ENCODE results near the gene XYLT1. TPM values are rescaled to one million over a fixed set of nuclear protein-coding genes. Genes with fewer than 3 reads are reported as not detected.

Gene XYLT1
- total and polyA plus RNA-seq, 2 of the 4 experiments (the other 2 are of a cell fraction), result 9.0 to 12.7 TPM

GRCh38 chr16:17432901-17433576, 37.7 kb downstream of the XYLT1 start:
- in situ Hi-C loops (cut with MboI; ENCODE audit: low sequenced_read_pairs) (no loop called here), dilution Hi-C loops (cut with HindIII; ENCODE audit: low sequenced_read_pairs, unreplicated experiment) (no loop called here), intact Hi-C loops (cut with micrococcal nuclease) (no loop called here)
- no peaks in the 10 kb centered on the region for H3K9me3 ChIP-seq (ENCODE audit: control insufficient read depth, insufficient read depth, low read length)
- no peaks in the 10 kb centered on the region for H3K36me3 ChIP-seq (ENCODE audit: control insufficient read depth, insufficient read depth, low read length)
- H3K9ac ChIP-seq (ENCODE audit: low read depth, low read length), result no peak overlapping the region
- no peak overlapping the region for H2BK15ac ChIP-seq (ENCODE audit: low read depth, low read length)
- no TSS peak for BruUV-seq (replicated peaks)
- no peak overlapping the region for H3K4me2 ChIP-seq (ENCODE audit: low read depth, low read length)
- H4K5ac ChIP-seq (ENCODE audit: low read depth, low read length), result no peak overlapping the region; the same call in 1 of the 2 replicates
- H3K14ac ChIP-seq (replicated peaks; ENCODE audit: low read depth, low read length), result no peak overlapping the region
- H4K20me1 ChIP-seq (ENCODE audit: insufficient read depth, low read length), result peaks cover 7% of the 10 kb centered on the region; the same call in 1 of the 2 replicates
- no peak overlapping the region for H2AK5ac ChIP-seq (ENCODE audit: low read depth, low read length)
- no peak overlapping the region for H2BK20ac ChIP-seq (ENCODE audit: low read depth, low read length)
- H3K23ac ChIP-seq (ENCODE audit: low read depth, low read length), result no peak overlapping the region
- no peak overlapping the region for H4K91ac ChIP-seq (ENCODE audit: insufficient read depth, low read depth, low read length)
- H3K9me1 ChIP-seq (ENCODE audit: insufficient read depth, low read length), result no peaks in the 10 kb centered on the region; the same call in 1 of the 2 replicates
- CTCF ChIA-PET, result interaction anchor here (0.6 kb wide), 2 partner anchors 83 to 1372 kb away, joined by 3 to 9 read pairs; no protein-coding TSS in a partner anchor
- WGBS, 2 experiments (ENCODE audit: extremely low coverage in 2 of 2, insufficient read length in 1 of 2), result 100% methylated on average over 1 of the region's 12 CpGs; no CpG with 5 or more reads in 1 of the 2 experiments
- H2BK5ac ChIP-seq (ENCODE audit: low read depth, low read length, poor library complexity, severe bottlenecking), result no peak overlapping the region
- peaks cover 3% of the 10 kb centered on the region; the same call in 1 of the 2 replicates for H3K4me1 ChIP-seq (ENCODE audit: control insufficient read depth, insufficient read depth, low read length)
- H3K4ac ChIP-seq (ENCODE audit: low read depth, low read length), result no peak overlapping the region
- H2BK120ac ChIP-seq (ENCODE audit: low read depth, low read length), result no peak overlapping the region
- DNase-seq, result peak; percentile 45
- peak overlapping the region; percentile 50; the same call in 1 of the 2 replicates for H3K18ac ChIP-seq (ENCODE audit: low read depth, low read length)
- H2AFZ ChIP-seq (replicated peaks; ENCODE audit: low read length, poor library complexity), result no peak overlapping the region
- TF ChIP-seq RFX5 (IDR thresholded peaks at IDR 0.05; ENCODE audit: low read depth, low read length) (no peak), CEBPB (IDR thresholded peaks at IDR 0.05; ENCODE audit: low read depth, low read length) (peak; percentile 86)
- H3K79me1 ChIP-seq (ENCODE audit: low read depth in 1 of 2, low read length in 2 of 2), result peaks cover 25 to 59% of the 10 kb centered on the region in 2 experiments
- POLR2A ChIA-PET (ENCODE audit: unreplicated experiment), result no interaction called here
- no peak overlapping the region for H3K27ac ChIP-seq (ENCODE audit: insufficient read depth, low read length)
- no peak overlapping the region for H2AK9ac ChIP-seq (replicated peaks; ENCODE audit: low read depth, low read length, poor library complexity)
- no peak; the same call in 1 of the 2 replicates for ATAC-seq (ENCODE audit: low read depth)
- no peak overlapping the region for H3K4me3 ChIP-seq (ENCODE audit: insufficient read depth, low read depth, low read length)
- no peak overlapping the region for H4K8ac ChIP-seq (ENCODE audit: low read depth in 2 of 2, low read length in 2 of 2)
- no peak overlapping the region for H3K56ac ChIP-seq (ENCODE audit: extremely low read depth, insufficient read depth, low read length)
- H3K27me3 ChIP-seq (ENCODE audit: control insufficient read depth, insufficient read depth, low read length), result no peaks in the 10 kb centered on the region
